Measurements from ENCODE around the gene AGRN.

GRCh38 chr1:1060281-1061000 is 40.5 kb downstream of the AGRN start:
- TF ChIP-seq CTCF (IDR thresholded peaks at IDR 0.05) (no peak), POLR2A (IDR thresholded peaks at IDR 0.05) (no peak)

All from thyroid gland (tissue), 4 donors.